Caco-2 (cell line): ENCODE measurements around the gene MGLL. TPM values are rescaled to one million over a fixed set of nuclear protein-coding genes. Genes with fewer than 3 reads are reported as not detected.

Source experiments
- BruUV-seq: library from RNA; stranded (reverse); fragments of 400-500 nt; replicated peaks from 2 replicates; lab custom pipeline; 2021; lab: Mats Ljungman, UMichigan
- CTCF ChIA-PET: fragments of 300-600 bp; sonication (Branson Sonifier 250); formaldehyde crosslinking; loops from one replicate; lab custom pipeline; 2022; ENCODE audit warnings: antibody characterized with exemption; lab: Charles Lee
- POLR2A ChIA-PET: fragments of 300-600 bp; sonication (Branson Sonifier 250); formaldehyde crosslinking; loops from one replicate; lab custom pipeline; 2022; ENCODE audit warnings: antibody characterized with exemption; lab: Charles Lee
- DNase-seq, 2 experiments: peaks; one replicate each; pipeline versions ENCODE4 v3.0.0 to v3.0.0-alpha.2; 2020 to 2022
- H3K27me3 ChIP-seq: replicated peaks from 2 replicates; pipeline ENCODE4 v1.6.0; 2011; ENCODE audit warnings: low read length; ENCODE audit not compliant: control insufficient read depth, insufficient read depth
- H3K36me3 ChIP-seq: 2 replicates; pipeline ENCODE4 v1.5.1; 2011; ENCODE audit warnings: low read length; ENCODE audit not compliant: control insufficient read depth, insufficient read depth
- H3K4me1 ChIP-seq: fragments of 250-450 bp; sonication (Bioruptor Pico); 2 replicates; pipeline ENCODE4 v1.5.1; 2020; ENCODE audit warnings: mild to moderate bottlenecking
- H3K4me3 ChIP-seq: 2 replicates; pipeline ENCODE4 v1.5.1; 2011; ENCODE audit warnings: low read depth, mild to moderate bottlenecking, control low read depth, low read length
- H3K9me3 ChIP-seq: fragments of 250-450 bp; sonication (Bioruptor Pico); 2 replicates; pipeline ENCODE4 v1.5.1; 2020; ENCODE audit warnings: mild to moderate bottlenecking, moderate library complexity
- H3K27ac Mint-ChIP-seq: one replicate; pipeline ENCODE4 v1.8.0; 2022; ENCODE audit warnings: mixed read lengths; ENCODE audit not compliant: unreplicated experiment
- H3K27me3 Mint-ChIP-seq: one replicate; pipeline ENCODE4 v1.8.0; 2022; ENCODE audit warnings: mixed read lengths; ENCODE audit not compliant: insufficient read depth, unreplicated experiment
- H3K36me3 Mint-ChIP-seq: one replicate; pipeline ENCODE4 v1.8.0; 2022; ENCODE audit warnings: mild to moderate bottlenecking, mixed read lengths; ENCODE audit not compliant: insufficient read depth, unreplicated experiment
- H3K4me1 Mint-ChIP-seq: one replicate; pipeline ENCODE4 v1.8.0; 2022; ENCODE audit warnings: low read depth, mixed read lengths; ENCODE audit not compliant: unreplicated experiment
- H3K4me3 Mint-ChIP-seq: one replicate; pipeline ENCODE4 v1.8.0; 2022; ENCODE audit warnings: mild to moderate bottlenecking, moderate library complexity, mixed read lengths; ENCODE audit not compliant: unreplicated experiment
- H3K9me3 Mint-ChIP-seq: one replicate; pipeline ENCODE4 v1.8.0; 2022; ENCODE audit warnings: mixed read lengths; ENCODE audit not compliant: unreplicated experiment
- CTCF ChIP-seq, 2 experiments: fragments of 200-600 bp in 1 of 2; IDR thresholded peaks; 1 replicate in 1 of 2; 2 replicates in 1 of 2; pipeline versions ENCODE4 v1.5.1 to v1.8.0; 2011 to 2022; ENCODE audit warnings: antibody characterized with exemption in 1 of 2, control low read depth in 1 of 2, inconsistent platforms in 1 of 2, low read depth in 1 of 2, low read length in 1 of 2, mild to moderate bottlenecking in 1 of 2, moderate library complexity in 1 of 2; ENCODE audit not compliant: insufficient read depth in 1 of 2, severe bottlenecking in 1 of 2, unreplicated experiment in 1 of 2
- intact Hi-C: fragments of 100-400 bp; cut with micrococcal nuclease; formaldehyde crosslinking; loops from one replicate; pipeline ENCODE4 v1.10.0; 2022; ENCODE audit not compliant: unreplicated experiment
- total RNA-seq: library from RNA; stranded (reverse); gene quantifications from 2 replicates; pipeline ENCODE4 v1.2.3, GENCODE V29; 2022

Gene MGLL
- total RNA-seq, 1 experiment from 2014 or later = 7.8 TPM

GRCh38 chr3:127777921-127778656 lies 44.2 kb downstream of the MGLL start:
- Mint-ChIP-seq H3K27me3 (no peaks in the 10 kb centered on the region), H3K36me3 (no peaks in the 10 kb centered on the region), H3K9me3 (no peaks in the 10 kb centered on the region), H3K4me1 (no peaks in the 10 kb centered on the region), H3K4me3 (no peak overlapping the region), H3K27ac (no peak overlapping the region)
- H3K27me3 ChIP-seq = no peaks in the 10 kb centered on the region
- no peak for TF ChIP-seq CTCF (IDR thresholded peaks at IDR 0.05; ENCODE audit: insufficient read depth in 1 of 2, low read depth in 1 of 2, low read length in 1 of 2, severe bottlenecking in 1 of 2, unreplicated experiment in 1 of 2)
- ChIA-PET POLR2A (no interaction called here), CTCF (no interaction called here)
- H3K4me3 ChIP-seq = no peak overlapping the region
- H3K9me3 ChIP-seq = no peaks in the 10 kb centered on the region
- peaks cover 4% of the 10 kb centered on the region; the same call in 1 of the 2 replicates for H3K4me1 ChIP-seq
- no peaks in the 10 kb centered on the region for H3K36me3 ChIP-seq
- BruUV-seq = no TSS peak
- no peak for DNase-seq
- intact Hi-C loops = no loop called here

DNA sequence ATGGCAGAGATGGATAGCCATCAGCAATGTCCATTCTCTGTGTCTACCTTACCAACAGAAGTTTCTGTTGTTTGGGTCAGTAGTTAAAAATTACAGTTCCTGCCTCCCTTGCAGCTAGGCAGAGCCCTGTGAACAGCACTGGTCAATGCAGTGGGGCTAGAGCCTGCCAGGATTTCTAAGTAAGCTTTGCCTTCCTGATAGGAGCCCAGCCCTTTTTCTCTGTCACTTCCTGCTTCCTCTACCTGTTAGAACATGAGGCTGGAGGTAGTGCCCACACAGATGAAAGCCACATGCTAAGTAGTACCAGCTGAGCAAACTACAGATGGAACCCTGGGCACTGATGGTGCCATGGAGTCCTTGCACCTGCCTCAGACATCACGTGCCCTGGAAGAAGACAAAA lies 45.0 kb downstream of the MGLL start:
- Mint-ChIP-seq H3K27me3 (no peaks in the 10 kb centered on the region), H3K9me3 (no peaks in the 10 kb centered on the region), H3K4me1 (no peaks in the 10 kb centered on the region), H3K4me3 (no peak overlapping the region), H3K27ac (no peak overlapping the region), H3K36me3 (no peaks in the 10 kb centered on the region)
- Histone ChIP-seq H3K4me1 (peaks cover 4% of the 10 kb centered on the region; the same call in 1 of the 2 replicates), H3K36me3 (no peaks in the 10 kb centered on the region), H3K27me3 (no peaks in the 10 kb centered on the region), H3K9me3 (no peaks in the 10 kb centered on the region), H3K4me3 (no peak overlapping the region)
- BruUV-seq = no TSS peak
- ChIA-PET CTCF (no interaction called here), POLR2A (no interaction called here)
- no peak for TF ChIP-seq CTCF (IDR thresholded peaks at IDR 0.05; ENCODE audit: insufficient read depth in 1 of 2, low read depth in 1 of 2, low read length in 1 of 2, severe bottlenecking in 1 of 2, unreplicated experiment in 1 of 2)
- DNase-seq = no peak
- intact Hi-C loops = no loop called here

- H3K4me3 ChIP-seq = no peak overlapping the region
- no peaks in the 10 kb centered on the region for H3K27me3 ChIP-seq
- CTCF ChIA-PET = no interaction called here
- no peaks in the 10 kb centered on the region for H3K36me3 ChIP-seq
- H3K9me3 ChIP-seq = no peaks in the 10 kb centered on the region
- no TSS peak for BruUV-seq
- POLR2A ChIA-PET = no interaction called here
- Mint-ChIP-seq H3K27ac (no peak overlapping the region), H3K27me3 (no peaks in the 10 kb centered on the region), H3K4me3 (no peak overlapping the region), H3K36me3 (no peaks in the 10 kb centered on the region), H3K4me1 (no peaks in the 10 kb centered on the region), H3K9me3 (no peaks in the 10 kb centered on the region)
- TF ChIP-seq CTCF (IDR thresholded peaks at IDR 0.05; ENCODE audit: insufficient read depth in 1 of 2, low read depth in 1 of 2, low read length in 1 of 2, severe bottlenecking in 1 of 2, unreplicated experiment in 1 of 2) = no peak
- DNase-seq = no peak
- intact Hi-C loops = no loop called here
- H3K4me1 ChIP-seq = peaks cover 4% of the 10 kb centered on the region; the same call in 1 of the 2 replicates
Observed at GRCh38 chr3:127776347-127776746, 46.0 kb downstream of the MGLL start.
